GM21367 (cell line): ENCODE data around the gene EGFR.

Experiments used
- ATAC-seq: cut with Tn5 transposase; IDR thresholded peaks from one replicate; pipeline ENCODE4 v1.9.1; 2021; ENCODE audit not compliant: unreplicated experiment

Gene EGFR

DNA sequence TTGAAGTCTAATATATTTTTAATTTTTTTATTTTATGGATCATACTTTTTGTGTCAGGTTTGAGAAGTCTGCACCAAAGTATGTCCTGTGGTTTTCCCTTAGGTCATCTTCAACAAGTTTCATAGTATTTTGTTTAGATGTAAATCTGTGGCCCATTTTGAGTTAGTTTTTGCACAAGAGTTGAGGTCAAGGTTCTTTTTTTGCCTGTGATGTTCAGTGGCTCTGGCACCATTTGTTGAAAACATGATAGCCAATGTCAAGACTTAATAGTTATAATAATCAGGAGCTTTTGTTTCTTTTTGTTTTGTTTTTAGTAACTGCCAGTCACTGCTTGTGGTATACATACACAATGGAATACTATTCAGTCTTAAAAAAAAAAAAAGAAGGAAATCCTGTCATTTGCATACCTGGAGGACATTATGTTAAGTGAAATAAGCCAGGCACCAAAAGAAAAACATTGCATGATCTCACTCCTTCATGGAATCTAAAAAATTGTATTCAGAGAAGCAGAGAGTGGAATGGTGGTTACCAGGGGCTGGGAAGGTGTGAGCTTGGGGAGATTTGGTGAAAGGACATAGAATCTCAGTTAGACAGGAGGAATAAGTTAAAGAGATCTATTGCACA, 61.3 kb downstream of the EGFR start:
- ATAC-seq, result no peak

GRCh38 chr7:55081068-55081467, 62.3 kb downstream of the EGFR start:
- no peak for ATAC-seq

GRCh38 chr7:55081472-55082227, 62.8 kb downstream of the EGFR start:
- ATAC-seq, result no peak

- no peak for ATAC-seq
Measured at GRCh38 chr7:55082228-55082603, 63.4 kb downstream of the EGFR start.

DNA sequence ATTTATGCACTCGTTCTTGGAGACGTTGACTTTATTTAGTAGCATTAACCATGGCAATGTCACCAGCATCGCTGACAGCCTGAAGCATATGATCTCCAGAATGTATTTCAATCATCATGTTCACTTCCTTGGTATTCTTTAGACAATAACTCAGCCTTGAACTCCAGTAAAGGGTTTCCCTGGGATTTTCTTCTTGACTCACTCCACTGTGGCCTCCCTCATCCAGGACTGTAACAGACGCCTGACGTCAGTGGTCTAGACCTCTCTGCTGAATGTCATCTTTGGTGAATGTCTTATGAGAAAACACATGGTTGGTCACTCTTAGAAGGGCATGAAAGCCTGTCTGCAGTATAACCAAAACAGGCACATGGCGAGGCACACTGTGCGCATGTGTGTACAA, 64.4 kb downstream of the EGFR start:
- no peak for ATAC-seq

DNA sequence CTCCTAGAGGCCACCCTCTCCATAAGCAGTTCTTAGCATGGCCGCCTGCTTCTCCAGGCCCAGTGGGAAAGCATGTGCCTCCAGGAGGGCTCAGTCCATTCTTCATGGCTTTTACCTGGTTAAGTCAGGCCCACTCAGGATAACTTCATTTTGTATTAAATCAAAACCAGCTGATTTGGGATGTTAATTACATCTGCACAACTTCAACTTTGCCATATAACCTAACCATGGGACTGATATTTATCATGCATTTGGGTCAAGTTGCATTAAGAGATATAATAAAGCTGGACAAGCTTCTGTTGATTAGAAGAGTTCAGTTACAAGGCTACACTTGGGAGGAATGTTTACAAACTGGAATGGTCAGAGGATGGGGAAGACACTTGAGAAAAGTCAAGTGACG, 65.5 kb downstream of the EGFR start:
- no peak for ATAC-seq

- ATAC-seq, result peak; percentile 9
Measured at GRCh38 chr7:55085511-55086412, 66.9 kb downstream of the EGFR start.

- peak; percentile 71 for ATAC-seq
Measured at GRCh38 chr7:55086413-55087201, 67.8 kb downstream of the EGFR start.

GRCh38 chr7:55087521-55087961, 68.7 kb downstream of the EGFR start:
- ATAC-seq, result no peak

- ATAC-seq, result no peak
Measured at GRCh38 chr7:55088107-55088506, 69.3 kb downstream of the EGFR start.

- no peak for ATAC-seq
Measured at GRCh38 chr7:55088620-55089019, 69.8 kb downstream of the EGFR start.

DNA sequence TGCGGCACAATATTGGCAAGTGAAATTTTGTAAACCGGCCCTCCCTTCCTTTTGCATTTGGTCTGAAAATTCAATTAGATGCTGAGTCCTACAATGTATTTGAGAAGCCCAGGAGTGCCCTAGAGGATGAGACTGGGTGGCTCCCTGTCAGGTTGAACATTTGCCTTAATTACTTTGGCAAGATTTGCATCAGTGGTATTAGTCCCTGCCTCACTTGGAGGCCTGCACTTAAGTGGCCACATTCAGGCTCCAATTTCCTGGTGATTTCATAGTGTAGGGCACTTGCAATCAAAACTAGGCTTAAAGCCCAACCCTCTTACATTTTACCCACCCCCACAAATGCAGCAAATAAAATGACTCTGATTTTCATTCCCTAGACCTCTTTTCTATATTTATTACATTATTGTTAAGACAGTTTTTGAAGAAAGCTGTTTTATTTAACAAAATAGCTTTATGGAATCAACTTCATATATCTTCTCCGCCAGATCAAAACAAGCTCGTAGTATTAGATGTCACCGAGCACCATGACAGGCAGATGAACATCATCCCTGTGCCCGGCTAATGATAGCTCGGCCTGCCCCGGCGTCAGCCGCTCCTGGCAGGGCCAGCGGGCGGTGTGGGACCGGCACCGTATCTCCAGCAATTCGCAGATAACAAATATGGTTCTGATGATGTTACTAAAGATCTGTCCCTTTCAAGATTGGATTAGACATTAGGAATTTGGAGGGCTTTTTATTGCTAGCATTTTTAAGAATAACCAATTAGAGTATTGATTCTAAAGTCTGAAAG, 73.6 kb downstream of the EGFR start:
- ATAC-seq, result no peak

DNA sequence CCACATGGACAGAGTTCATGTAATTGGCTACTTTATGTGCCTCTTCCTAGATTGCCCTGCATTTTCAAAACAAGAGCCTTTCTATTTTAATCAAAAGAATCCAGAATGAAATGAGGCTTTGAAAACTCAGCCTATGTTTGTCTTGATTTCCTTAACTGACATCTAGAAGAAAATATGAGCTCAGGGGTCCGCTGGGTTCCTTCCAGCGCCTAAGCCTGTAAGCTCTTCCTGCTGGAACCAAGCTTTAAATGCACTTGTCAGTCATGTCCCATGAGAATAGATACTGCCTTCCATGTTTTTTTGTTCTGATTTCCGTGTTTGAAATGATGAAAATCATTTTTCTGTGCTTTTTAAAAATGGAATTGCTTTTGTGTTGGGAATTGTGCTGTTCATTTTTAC, 74.2 kb downstream of the EGFR start:
- ATAC-seq, result no peak

GRCh38 chr7:55093674-55094073, 74.9 kb downstream of the EGFR start:
- ATAC-seq, result no peak

- ATAC-seq, result no peak
Measured at GRCh38 chr7:55094092-55094690, 75.4 kb downstream of the EGFR start.

DNA sequence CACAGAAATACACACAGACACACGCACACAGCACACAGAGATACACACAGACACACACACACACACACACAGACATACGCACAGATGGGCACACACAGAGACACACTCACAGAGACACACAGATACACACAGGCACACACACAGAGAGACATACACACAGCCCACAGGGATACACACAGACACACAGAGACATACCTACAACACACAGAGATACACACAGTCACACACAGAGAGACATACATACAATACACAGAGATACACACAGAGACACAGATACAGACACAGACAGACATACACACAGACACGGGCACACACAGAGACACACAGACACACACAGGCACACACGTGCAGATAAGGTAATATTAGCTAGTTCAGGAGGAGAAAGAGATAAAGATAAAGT, 76.9 kb downstream of the EGFR start:
- ATAC-seq, result no peak

DNA sequence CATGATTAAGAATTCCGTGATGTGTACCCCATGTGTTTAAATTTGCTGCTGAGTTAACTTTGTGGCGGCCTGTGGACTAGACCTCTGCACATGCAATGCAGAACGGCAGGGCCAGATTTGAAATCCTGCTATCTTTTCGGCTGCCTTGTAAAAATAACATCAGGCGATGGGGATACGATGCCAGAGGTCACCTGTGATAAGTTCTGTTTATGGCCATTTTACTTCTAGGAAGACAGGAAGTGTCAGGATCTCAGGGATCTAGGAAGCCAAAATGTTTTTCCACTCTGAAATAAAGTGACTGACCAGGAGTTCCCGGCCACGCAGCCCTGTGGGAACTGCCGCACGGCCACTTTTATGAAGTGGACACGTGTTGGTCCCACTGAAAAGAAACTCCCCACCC, 77.5 kb downstream of the EGFR start:
- ATAC-seq, result no peak

GRCh38 chr7:55097100-55097499, 78.3 kb downstream of the EGFR start:
- ATAC-seq, result no peak

DNA sequence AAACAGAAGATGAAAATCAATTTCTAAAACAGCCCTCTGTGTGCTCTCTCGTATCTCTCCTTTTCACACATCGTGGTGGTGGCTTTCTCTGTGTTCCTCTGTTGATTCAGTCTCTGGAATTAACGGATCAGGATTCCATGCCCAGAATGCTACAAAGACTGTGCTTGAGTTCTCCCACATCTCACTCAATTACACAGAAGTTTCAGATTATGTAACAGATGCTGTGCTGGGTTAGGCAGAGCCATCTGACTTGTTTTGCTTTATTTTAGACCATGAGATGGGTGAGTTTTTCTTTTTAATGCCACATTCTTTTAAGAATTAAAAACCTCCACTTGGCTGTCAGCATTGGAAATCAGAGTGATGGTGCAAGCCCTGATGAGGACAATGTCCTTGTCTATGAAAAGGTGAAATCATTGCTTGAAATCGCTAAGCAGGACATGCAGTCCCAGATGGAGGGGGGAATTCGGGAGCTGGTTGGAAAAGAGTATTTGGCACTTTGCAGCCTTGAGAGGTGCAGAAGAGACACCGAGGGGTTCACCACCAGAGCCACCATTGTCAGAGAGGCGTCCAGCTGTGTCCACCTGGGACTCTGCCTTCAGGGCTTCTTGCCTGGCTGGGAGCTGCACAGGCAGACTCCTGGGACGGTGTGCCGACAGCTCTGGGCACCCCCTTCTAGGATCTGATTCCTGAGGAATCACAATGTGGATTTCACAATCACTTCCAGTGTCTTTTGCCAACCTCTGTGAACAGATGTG, 80.4 kb downstream of the EGFR start:
- no peak for ATAC-seq
